KMS-11 (cell line): ENCODE measurements around the gene CPNE5.

Source experiments
- H2AFZ ChIP-seq: fragments of 200-600 bp; sonication (generic); 2 replicates; pipeline ENCODE4 v1.6.1; 2016; ENCODE audit warnings: antibody characterized with exemption, mixed run types, low read depth
- H3K27ac ChIP-seq: fragments of 200-600 bp; sonication (generic); 2 replicates; pipeline ENCODE4 v1.6.1; 2016; ENCODE audit warnings: mild to moderate bottlenecking, mixed run types
- H3K27me3 ChIP-seq: fragments of 200-600 bp; sonication (generic); 2 replicates; pipeline ENCODE4 v1.6.1; 2017; ENCODE audit warnings: mild to moderate bottlenecking, low read depth, mixed run types, moderate library complexity; ENCODE audit not compliant: insufficient read depth
- H3K36me3 ChIP-seq: fragments of 200-600 bp; sonication (generic); 2 replicates; pipeline ENCODE4 v1.6.1; 2017; ENCODE audit warnings: mild to moderate bottlenecking, mixed run types; ENCODE audit not compliant: insufficient read depth
- H3K4me1 ChIP-seq: fragments of 200-600 bp; sonication (generic); 2 replicates; pipeline ENCODE4 v1.6.1; 2016; ENCODE audit warnings: mild to moderate bottlenecking, low read depth, mixed run types; ENCODE audit not compliant: poor library complexity, severe bottlenecking
- H3K4me2 ChIP-seq: fragments of 200-600 bp; sonication (generic); 2 replicates; pipeline ENCODE4 v1.7.0; 2016; ENCODE audit warnings: mild to moderate bottlenecking, mixed run types
- H3K4me3 ChIP-seq: fragments of 200-600 bp; sonication (generic); IDR thresholded peaks from 2 replicates; pipeline ENCODE4 v1.6.1; 2017; ENCODE audit warnings: low read depth, low read length, mixed read lengths; ENCODE audit not compliant: insufficient read depth
- H3K79me2 ChIP-seq: fragments of 200-600 bp; sonication (generic); 2 replicates; pipeline ENCODE4 v1.6.1; 2016; ENCODE audit warnings: low read depth, mixed run types; ENCODE audit not compliant: insufficient read depth
- H3K9ac ChIP-seq: fragments of 200-600 bp; sonication (generic); 2 replicates; pipeline ENCODE4 v1.6.1; 2016; ENCODE audit warnings: mild to moderate bottlenecking, mixed run types
- H4K20me1 ChIP-seq: fragments of 200-600 bp; sonication (generic); 2 replicates; pipeline ENCODE4 v1.6.1; 2016; ENCODE audit warnings: mild to moderate bottlenecking, mixed run types; ENCODE audit not compliant: insufficient read depth
- TF ChIP-seq, protein P1 (sequence below): fragments of 200-600 bp; sonication (generic); conservative IDR thresholded peaks from 2 replicates; pipeline ENCODE4 v1.6.1; 2017; ENCODE audit warnings: low read depth, mild to moderate bottlenecking, antibody characterized with exemption, low read length, moderate library complexity, mixed read lengths

The CPNE5 gene

DNA sequence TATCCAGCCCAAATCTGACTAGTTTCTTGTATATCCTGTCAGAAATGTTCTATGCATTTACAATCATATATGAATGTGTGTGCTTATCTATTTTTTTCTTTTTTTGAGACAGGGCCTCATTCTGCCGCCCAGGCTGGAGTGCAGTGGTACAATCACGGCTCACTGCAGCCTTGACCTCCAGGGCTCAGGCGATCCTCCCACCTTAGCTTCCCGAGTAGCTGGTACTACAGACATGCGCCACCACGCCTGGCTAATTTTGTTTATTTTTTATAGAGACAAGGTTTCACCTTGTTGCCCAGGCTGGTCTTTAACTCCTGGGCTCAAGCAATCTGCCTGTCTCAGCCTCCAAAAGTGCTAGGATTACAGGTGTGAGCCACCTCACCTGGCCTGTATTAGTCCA, 144.6 kb downstream of the CPNE5 start:
- Histone ChIP-seq H3K4me3 (no peak overlapping the region), H3K4me1 (no peaks in the 10 kb centered on the region), H3K9ac (no peak overlapping the region), H2AFZ (no peak overlapping the region), H3K27ac (no peak overlapping the region), H3K79me2 (no peaks in the 10 kb centered on the region), H3K36me3 (no peaks in the 10 kb centered on the region), H3K27me3 (no peaks in the 10 kb centered on the region), H4K20me1 (no peaks in the 10 kb centered on the region), H3K4me2 (no peak overlapping the region)
- TF ChIP-seq, protein P1, sequence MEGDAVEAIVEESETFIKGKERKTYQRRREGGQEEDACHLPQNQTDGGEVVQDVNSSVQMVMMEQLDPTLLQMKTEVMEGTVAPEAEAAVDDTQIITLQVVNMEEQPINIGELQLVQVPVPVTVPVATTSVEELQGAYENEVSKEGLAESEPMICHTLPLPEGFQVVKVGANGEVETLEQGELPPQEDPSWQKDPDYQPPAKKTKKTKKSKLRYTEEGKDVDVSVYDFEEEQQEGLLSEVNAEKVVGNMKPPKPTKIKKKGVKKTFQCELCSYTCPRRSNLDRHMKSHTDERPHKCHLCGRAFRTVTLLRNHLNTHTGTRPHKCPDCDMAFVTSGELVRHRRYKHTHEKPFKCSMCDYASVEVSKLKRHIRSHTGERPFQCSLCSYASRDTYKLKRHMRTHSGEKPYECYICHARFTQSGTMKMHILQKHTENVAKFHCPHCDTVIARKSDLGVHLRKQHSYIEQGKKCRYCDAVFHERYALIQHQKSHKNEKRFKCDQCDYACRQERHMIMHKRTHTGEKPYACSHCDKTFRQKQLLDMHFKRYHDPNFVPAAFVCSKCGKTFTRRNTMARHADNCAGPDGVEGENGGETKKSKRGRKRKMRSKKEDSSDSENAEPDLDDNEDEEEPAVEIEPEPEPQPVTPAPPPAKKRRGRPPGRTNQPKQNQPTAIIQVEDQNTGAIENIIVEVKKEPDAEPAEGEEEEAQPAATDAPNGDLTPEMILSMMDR = no peak

DNA sequence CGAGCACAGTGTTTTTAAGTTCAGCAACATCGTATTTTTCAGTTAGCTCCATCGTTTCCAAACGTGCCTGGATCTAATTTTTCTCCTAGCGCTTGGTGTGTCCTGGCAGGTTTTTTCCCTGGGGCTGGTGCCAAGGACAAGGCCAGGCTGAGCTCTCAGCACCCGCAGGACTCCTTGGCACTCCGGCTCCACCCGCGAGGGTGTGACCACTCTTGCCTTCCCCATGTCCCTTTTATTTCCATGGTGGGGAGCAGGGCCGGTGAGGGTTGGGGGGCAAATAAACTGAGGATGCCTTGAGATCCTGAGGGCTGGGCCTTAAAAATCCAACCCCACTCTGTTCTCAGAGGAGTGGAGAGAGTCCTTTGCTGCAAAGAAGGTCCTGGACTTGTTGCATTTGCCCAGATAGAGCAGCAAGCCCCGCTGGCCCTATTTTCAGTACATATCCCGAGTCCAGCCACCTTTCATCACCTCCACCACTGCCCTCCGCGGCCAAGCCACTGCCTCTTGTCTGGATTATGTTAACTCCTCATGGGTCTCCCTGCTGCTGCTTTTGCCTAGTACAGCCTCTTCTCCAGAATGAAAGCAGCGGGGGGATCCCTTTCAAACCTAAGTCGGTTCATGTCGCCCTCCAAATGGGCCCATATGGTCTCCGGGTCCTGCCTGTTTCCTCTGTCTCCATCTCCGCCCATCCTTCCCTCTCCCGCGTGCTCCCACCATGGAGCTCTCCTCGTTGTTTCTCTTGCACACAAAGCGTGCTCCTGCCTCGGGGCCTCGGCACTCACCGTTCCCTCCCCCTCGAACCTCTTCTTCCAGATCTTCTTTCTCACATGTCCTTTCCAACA, 146.2 kb downstream of the CPNE5 start:
- Histone ChIP-seq H3K4me1 (no peaks in the 10 kb centered on the region), H3K36me3 (no peaks in the 10 kb centered on the region), H4K20me1 (no peaks in the 10 kb centered on the region), H2AFZ (no peak overlapping the region), H3K27ac (no peak overlapping the region), H3K4me2 (no peak overlapping the region), H3K9ac (no peak overlapping the region), H3K27me3 (no peaks in the 10 kb centered on the region), H3K4me3 (no peak overlapping the region), H3K79me2 (no peaks in the 10 kb centered on the region)
- TF ChIP-seq, protein P1 = no peak

DNA sequence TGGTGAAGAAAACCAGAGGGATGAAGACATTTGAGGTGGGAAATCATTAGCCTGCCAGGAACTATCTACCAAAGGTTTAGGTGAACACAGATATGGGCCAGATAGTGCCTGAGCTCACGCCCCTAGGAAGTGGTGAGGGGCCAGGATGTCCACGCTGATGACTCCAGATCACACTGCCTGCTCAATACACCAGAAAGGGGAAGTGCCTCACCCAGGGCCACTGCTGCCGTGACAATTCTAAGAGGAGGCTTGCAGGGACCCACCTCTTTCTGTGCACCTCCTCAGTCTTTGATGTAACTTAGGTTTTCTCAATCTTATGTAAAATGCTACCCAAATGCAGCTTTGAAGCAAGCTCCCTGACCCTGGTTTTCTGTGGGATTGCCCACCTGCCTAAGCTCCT, 147.0 kb downstream of the CPNE5 start:
- Histone ChIP-seq H3K27me3 (no peaks in the 10 kb centered on the region), H3K36me3 (no peaks in the 10 kb centered on the region), H4K20me1 (no peaks in the 10 kb centered on the region), H3K79me2 (no peaks in the 10 kb centered on the region), H3K9ac (no peak overlapping the region), H3K4me1 (no peaks in the 10 kb centered on the region), H3K27ac (no peak overlapping the region), H3K4me2 (no peak overlapping the region), H3K4me3 (no peak overlapping the region), H2AFZ (no peak overlapping the region)
- TF ChIP-seq, protein P1 = no peak

DNA sequence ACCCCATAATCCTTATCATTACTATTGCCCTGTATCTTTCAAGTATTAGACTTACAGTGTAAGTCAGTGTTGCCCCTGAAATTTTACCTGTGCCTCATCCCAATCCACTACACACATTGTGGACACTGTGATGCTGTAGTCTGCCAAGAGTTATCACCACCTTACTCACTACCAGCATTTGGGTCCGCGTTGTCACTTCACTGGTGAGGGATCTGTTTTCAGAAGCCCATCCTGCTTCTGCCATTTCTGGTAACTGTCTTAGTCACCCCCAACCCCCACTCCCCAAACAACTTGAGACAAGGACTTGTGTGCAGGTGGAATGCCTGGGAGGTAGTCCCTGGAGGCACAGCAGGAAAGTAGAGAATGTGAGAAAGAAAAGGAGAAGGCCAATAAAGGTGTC, 147.6 kb downstream of the CPNE5 start:
- no peak overlapping the region for H2AFZ ChIP-seq
- H3K4me1 ChIP-seq = no peaks in the 10 kb centered on the region
- no peaks in the 10 kb centered on the region for H3K79me2 ChIP-seq
- no peaks in the 10 kb centered on the region for H3K36me3 ChIP-seq
- H4K20me1 ChIP-seq = no peaks in the 10 kb centered on the region
- H3K27me3 ChIP-seq = no peaks in the 10 kb centered on the region
- TF ChIP-seq, protein P1 = no peak
- H3K27ac ChIP-seq = no peak overlapping the region
- no peak overlapping the region for H3K9ac ChIP-seq
- no peak overlapping the region for H3K4me2 ChIP-seq
- no peak overlapping the region for H3K4me3 ChIP-seq
